ENCODE measurements around the gene XRCC5.

GRCh38 chr2:216073773-216074172 lies 35.4 kb upstream of the XRCC5 start:
- no peak for TF ChIP-seq CTCF (IDR thresholded peaks at IDR 0.05; ENCODE audit: poor library complexity, severe bottlenecking)
- no peak for TF ChIP-seq SMC3 (conservative IDR thresholded peaks at IDR 0.05; ENCODE audit: poor library complexity)
- TF ChIP-seq TAF1 (IDR thresholded peaks at IDR 0.05; ENCODE audit: low read depth), result no peak
- TF ChIP-seq REST (IDR thresholded peaks at IDR 0.05; ENCODE audit: borderline replicate concordance), result no peak
- no peak for TF ChIP-seq RAD21 (conservative IDR thresholded peaks at IDR 0.05)
- no peak for TF ChIP-seq EZH2 (IDR thresholded peaks at IDR 0.05; ENCODE audit: borderline replicate concordance, insufficient read depth, low read length, poor library complexity, severe bottlenecking)
- TF ChIP-seq POLR2AphosphoS5 (IDR thresholded peaks at IDR 0.05), result no peak

Measured in neural cell (in vitro differentiated cells).